ENCODE results near the gene RDM1. TPM values are rescaled to one million over a fixed set of nuclear protein-coding genes. Genes with fewer than 3 reads are reported as not detected.

The RDM1 gene
- total RNA-seq, 1 experiment from 2014 or later: 4.7 TPM

DNA sequence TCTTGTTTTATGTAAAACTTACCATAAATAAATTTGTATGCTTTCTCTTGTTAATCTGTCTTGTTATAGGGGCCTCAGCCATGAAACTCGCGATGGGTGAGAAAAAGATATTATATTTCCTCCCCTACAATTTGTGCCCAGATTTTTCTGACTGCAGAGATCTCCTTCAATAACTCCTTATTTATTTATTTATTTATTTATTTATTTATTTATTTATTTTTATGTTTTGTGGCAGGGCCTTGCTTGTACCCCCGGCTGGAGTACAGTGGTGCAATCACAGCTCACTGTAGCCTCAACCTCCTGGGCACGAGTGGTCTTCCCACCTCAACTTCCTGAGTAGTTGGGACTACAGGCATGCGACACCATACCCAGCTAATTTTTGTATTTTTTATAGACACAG, 27.1 kb downstream of the RDM1 start:
- ChIA-PET CTCF (no interaction called here), POLR2A (no interaction called here)
- no peak overlapping the region for H3K27ac Mint-ChIP-seq

GRCh38 chr17:35901631-35902175, 28.9 kb downstream of the RDM1 start:
- DNase-seq (ENCODE audit: low spot score) (no peak), ATAC-seq (no peak)
- ChIA-PET CTCF (no interaction called here), POLR2A (no interaction called here)
- Mint-ChIP-seq H3K4me3 (no peak overlapping the region), H3K9me3 (peaks cover 19% of the 10 kb centered on the region), H3K27me3 (ENCODE audit: low read depth) (no peaks in the 10 kb centered on the region; the same call in 1 of the 2 replicates), H3K27ac (no peak overlapping the region), H3K4me1 (no peaks in the 10 kb centered on the region), H3K36me3 (no peaks in the 10 kb centered on the region)
- TF ChIP-seq NR3C1 (CRISPR knock-in tag; conservative IDR thresholded peaks at IDR 0.05; ENCODE audit: low read depth): no peak
- TF ChIP-seq, protein P1, sequence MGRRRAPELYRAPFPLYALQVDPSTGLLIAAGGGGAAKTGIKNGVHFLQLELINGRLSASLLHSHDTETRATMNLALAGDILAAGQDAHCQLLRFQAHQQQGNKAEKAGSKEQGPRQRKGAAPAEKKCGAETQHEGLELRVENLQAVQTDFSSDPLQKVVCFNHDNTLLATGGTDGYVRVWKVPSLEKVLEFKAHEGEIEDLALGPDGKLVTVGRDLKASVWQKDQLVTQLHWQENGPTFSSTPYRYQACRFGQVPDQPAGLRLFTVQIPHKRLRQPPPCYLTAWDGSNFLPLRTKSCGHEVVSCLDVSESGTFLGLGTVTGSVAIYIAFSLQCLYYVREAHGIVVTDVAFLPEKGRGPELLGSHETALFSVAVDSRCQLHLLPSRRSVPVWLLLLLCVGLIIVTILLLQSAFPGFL (CRISPR knock-in tag; IDR thresholded peaks at IDR 0.05; ENCODE audit: borderline replicate concordance): no peak
- no peak for TF ChIP-seq TP53 (CRISPR knock-in tag; IDR thresholded peaks at IDR 0.05)
- no peak for TF ChIP-seq FOXJ3 (CRISPR knock-in tag; IDR thresholded peaks at IDR 0.05; ENCODE audit: borderline replicate concordance)
- no peak for TF ChIP-seq ZBTB21 (CRISPR knock-in tag; IDR thresholded peaks at IDR 0.05; ENCODE audit: borderline replicate concordance)
- TF ChIP-seq ELF4 (CRISPR knock-in tag; IDR thresholded peaks at IDR 0.05; ENCODE audit: low read depth): no peak
- no peak for TF ChIP-seq ZNF263 (CRISPR knock-in tag; IDR thresholded peaks at IDR 0.05; ENCODE audit: low read depth)
- TF ChIP-seq, protein P2, sequence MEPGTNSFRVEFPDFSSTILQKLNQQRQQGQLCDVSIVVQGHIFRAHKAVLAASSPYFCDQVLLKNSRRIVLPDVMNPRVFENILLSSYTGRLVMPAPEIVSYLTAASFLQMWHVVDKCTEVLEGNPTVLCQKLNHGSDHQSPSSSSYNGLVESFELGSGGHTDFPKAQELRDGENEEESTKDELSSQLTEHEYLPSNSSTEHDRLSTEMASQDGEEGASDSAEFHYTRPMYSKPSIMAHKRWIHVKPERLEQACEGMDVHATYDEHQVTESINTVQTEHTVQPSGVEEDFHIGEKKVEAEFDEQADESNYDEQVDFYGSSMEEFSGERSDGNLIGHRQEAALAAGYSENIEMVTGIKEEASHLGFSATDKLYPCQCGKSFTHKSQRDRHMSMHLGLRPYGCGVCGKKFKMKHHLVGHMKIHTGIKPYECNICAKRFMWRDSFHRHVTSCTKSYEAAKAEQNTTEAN (CRISPR knock-in tag; IDR thresholded peaks at IDR 0.05): no peak
- no peak for TF ChIP-seq CTCF (IDR thresholded peaks at IDR 0.05)
- TF ChIP-seq, protein P3, sequence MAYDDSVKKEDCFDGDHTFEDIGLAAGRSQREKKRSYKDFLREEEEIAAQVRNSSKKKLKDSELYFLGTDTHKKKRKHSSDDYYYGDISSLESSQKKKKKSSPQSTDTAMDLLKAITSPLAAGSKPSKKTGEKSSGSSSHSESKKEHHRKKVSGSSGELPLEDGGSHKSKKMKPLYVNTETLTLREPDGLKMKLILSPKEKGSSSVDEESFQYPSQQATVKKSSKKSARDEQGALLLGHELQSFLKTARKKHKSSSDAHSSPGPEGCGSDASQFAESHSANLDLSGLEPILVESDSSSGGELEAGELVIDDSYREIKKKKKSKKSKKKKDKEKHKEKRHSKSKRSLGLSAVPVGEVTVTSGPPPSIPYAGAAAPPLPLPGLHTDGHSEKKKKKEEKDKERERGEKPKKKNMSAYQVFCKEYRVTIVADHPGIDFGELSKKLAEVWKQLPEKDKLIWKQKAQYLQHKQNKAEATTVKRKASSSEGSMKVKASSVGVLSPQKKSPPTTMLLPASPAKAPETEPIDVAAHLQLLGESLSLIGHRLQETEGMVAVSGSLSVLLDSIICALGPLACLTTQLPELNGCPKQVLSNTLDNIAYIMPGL (CRISPR knock-in tag; IDR thresholded peaks at IDR 0.05): no peak
- no peak for TF ChIP-seq CREM (CRISPR knock-in tag; IDR thresholded peaks at IDR 0.05)
- no peak for TF ChIP-seq E2F1 (CRISPR knock-in tag; IDR thresholded peaks at IDR 0.05)
- no peak for TF ChIP-seq MXD4 (CRISPR knock-in tag; IDR thresholded peaks at IDR 0.05; ENCODE audit: borderline replicate concordance)

More for the DNA sequence above, 27.1 kb downstream of the RDM1 start:
- Mint-ChIP-seq H3K27me3 (ENCODE audit: low read depth) (peaks cover 6% of the 10 kb centered on the region; the same call in 1 of the 2 replicates), H3K9me3 (peaks cover 23% of the 10 kb centered on the region), H3K4me3 (no peak overlapping the region), H3K36me3 (no peaks in the 10 kb centered on the region), H3K4me1 (no peaks in the 10 kb centered on the region)
- DNase-seq (ENCODE audit: low spot score) (no peak), ATAC-seq (no peak)
- TF ChIP-seq HMGA2 (CRISPR knock-in tag; IDR thresholded peaks at IDR 0.05) (no peak), ZNF425 (CRISPR knock-in tag; conservative IDR thresholded peaks at IDR 0.05) (no peak), ETV6 (CRISPR knock-in tag; IDR thresholded peaks at IDR 0.05) (no peak)
